ENCODE results near the gene CFAP300. TPM values are rescaled to one million over a fixed set of nuclear protein-coding genes. Genes with fewer than 3 reads are reported as not detected.

Gene CFAP300
- total RNA-seq, 1 donor from 2014 or later, result 2.9 TPM

DNA sequence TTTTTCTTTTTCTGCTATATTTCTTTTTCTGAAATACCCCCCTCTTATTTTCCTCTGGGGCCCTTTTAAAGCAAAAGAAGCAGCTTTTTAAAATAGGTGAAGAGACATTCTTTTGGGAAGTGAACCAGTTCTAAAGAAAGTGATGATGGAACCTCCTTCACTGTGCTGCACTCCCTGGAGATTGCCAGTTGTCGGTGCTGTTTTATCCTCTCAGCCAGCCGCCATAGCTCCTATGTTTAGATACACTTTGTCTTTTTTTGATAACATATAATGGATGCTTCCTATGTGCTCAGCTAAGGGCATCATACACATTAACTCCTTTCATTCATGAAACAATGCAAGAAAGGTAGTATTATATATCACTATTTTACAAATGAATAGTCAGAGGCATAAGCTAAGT, 14.0 kb downstream of the CFAP300 start:
- Mint-ChIP-seq H3K4me1 (no peaks in the 10 kb centered on the region), H3K4me3 (no peak overlapping the region), H3K27me3 (ENCODE audit: low read depth) (no peaks in the 10 kb centered on the region), H3K36me3 (no peaks in the 10 kb centered on the region), H3K27ac (no peak overlapping the region), H3K9me3 (no peaks in the 10 kb centered on the region)
- TF ChIP-seq, protein P1, sequence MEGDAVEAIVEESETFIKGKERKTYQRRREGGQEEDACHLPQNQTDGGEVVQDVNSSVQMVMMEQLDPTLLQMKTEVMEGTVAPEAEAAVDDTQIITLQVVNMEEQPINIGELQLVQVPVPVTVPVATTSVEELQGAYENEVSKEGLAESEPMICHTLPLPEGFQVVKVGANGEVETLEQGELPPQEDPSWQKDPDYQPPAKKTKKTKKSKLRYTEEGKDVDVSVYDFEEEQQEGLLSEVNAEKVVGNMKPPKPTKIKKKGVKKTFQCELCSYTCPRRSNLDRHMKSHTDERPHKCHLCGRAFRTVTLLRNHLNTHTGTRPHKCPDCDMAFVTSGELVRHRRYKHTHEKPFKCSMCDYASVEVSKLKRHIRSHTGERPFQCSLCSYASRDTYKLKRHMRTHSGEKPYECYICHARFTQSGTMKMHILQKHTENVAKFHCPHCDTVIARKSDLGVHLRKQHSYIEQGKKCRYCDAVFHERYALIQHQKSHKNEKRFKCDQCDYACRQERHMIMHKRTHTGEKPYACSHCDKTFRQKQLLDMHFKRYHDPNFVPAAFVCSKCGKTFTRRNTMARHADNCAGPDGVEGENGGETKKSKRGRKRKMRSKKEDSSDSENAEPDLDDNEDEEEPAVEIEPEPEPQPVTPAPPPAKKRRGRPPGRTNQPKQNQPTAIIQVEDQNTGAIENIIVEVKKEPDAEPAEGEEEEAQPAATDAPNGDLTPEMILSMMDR (IDR thresholded peaks at IDR 0.05; ENCODE audit: unreplicated experiment), result no peak
- DNase-seq (ENCODE audit: low spot score in 2 of 2, unreplicated experiment in 2 of 2), result no peak

DNA sequence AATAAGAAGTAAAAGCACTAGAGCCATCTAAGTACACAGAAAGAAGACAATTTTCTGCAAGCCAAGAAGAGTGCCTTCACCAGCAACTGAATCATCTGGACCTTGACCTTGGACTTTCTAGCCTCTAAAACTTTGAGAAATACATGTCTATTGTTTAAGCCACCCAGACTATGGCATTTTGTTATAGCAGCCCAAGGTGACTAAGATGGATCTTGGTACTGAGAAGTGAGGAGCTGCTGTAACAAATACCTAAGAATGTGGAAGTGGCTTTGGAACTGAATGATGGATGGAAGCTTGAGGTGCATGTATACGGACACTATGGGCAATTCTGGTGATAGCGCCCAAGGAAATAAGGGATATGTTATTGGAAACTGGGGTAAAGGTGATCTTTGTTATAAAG, 14.9 kb downstream of the CFAP300 start:
- TF ChIP-seq, protein P1 (IDR thresholded peaks at IDR 0.05; ENCODE audit: unreplicated experiment), result no peak
- no peaks in the 10 kb centered on the region for H3K27me3 Mint-ChIP-seq (ENCODE audit: low read depth)
- no peaks in the 10 kb centered on the region for H3K36me3 Mint-ChIP-seq
- no peaks in the 10 kb centered on the region for H3K4me1 Mint-ChIP-seq
- DNase-seq (ENCODE audit: low spot score in 2 of 2, unreplicated experiment in 2 of 2), result no peak
- no peak overlapping the region for H3K4me3 Mint-ChIP-seq
- no peak overlapping the region for H3K27ac Mint-ChIP-seq
- H3K9me3 Mint-ChIP-seq, result no peaks in the 10 kb centered on the region

DNA sequence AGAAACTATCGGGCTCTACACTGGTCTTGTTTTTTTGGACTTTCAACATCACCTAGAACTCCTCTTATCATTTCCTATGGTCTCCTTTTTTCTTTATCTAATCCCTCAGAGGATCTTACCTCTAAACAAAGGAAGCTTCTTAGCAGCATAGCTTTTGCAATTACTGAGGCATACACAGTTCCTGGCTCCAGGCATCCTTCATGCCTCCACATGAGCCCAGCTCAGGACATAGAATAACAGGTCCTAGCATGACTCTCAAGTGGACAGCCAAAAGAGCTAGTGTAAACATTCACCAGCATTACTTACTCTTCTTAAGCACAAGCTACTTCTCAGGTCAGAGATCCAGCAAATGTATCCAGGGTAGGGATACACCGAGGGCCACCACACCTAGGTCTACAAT, 17.1 kb downstream of the CFAP300 start:
- no peak for DNase-seq (ENCODE audit: low spot score in 2 of 2, unreplicated experiment in 2 of 2)
- H3K4me3 Mint-ChIP-seq, result no peak overlapping the region
- no peaks in the 10 kb centered on the region for H3K27me3 Mint-ChIP-seq (ENCODE audit: low read depth)
- no peak overlapping the region for H3K27ac Mint-ChIP-seq
- no peaks in the 10 kb centered on the region for H3K4me1 Mint-ChIP-seq
- no peaks in the 10 kb centered on the region for H3K36me3 Mint-ChIP-seq
- TF ChIP-seq, protein P1 (IDR thresholded peaks at IDR 0.05; ENCODE audit: unreplicated experiment), result no peak
- H3K9me3 Mint-ChIP-seq, result no peaks in the 10 kb centered on the region

DNA sequence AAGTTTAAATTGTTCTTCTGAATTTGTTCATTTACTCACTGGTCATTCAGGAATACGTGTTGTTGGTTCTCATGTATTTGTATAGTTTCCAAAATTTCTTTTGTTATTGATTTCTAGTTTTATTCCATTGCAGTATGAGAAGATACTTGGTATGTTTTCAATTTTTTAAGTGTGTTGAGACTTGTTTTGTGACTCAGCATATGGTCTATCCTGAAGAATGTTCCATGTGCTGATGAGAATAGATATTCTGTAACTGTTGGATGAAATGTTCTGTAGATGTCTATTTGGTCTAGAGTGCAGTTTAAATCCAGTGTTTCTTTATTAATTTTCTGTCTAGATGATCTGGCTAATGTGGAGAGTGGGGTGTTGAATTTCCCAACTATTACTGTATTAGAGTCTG, 23.5 kb downstream of the CFAP300 start:
- no peak overlapping the region for H3K4me3 Mint-ChIP-seq
- DNase-seq (ENCODE audit: low spot score in 2 of 2, unreplicated experiment in 2 of 2), result no peak
- H3K36me3 Mint-ChIP-seq, result peaks cover 21% of the 10 kb centered on the region
- peaks cover 30% of the 10 kb centered on the region for H3K9me3 Mint-ChIP-seq
- H3K27me3 Mint-ChIP-seq (ENCODE audit: low read depth), result no peaks in the 10 kb centered on the region
- TF ChIP-seq, protein P1 (IDR thresholded peaks at IDR 0.05; ENCODE audit: unreplicated experiment), result no peak
- no peaks in the 10 kb centered on the region for H3K4me1 Mint-ChIP-seq
- H3K27ac Mint-ChIP-seq, result no peak overlapping the region

DNA sequence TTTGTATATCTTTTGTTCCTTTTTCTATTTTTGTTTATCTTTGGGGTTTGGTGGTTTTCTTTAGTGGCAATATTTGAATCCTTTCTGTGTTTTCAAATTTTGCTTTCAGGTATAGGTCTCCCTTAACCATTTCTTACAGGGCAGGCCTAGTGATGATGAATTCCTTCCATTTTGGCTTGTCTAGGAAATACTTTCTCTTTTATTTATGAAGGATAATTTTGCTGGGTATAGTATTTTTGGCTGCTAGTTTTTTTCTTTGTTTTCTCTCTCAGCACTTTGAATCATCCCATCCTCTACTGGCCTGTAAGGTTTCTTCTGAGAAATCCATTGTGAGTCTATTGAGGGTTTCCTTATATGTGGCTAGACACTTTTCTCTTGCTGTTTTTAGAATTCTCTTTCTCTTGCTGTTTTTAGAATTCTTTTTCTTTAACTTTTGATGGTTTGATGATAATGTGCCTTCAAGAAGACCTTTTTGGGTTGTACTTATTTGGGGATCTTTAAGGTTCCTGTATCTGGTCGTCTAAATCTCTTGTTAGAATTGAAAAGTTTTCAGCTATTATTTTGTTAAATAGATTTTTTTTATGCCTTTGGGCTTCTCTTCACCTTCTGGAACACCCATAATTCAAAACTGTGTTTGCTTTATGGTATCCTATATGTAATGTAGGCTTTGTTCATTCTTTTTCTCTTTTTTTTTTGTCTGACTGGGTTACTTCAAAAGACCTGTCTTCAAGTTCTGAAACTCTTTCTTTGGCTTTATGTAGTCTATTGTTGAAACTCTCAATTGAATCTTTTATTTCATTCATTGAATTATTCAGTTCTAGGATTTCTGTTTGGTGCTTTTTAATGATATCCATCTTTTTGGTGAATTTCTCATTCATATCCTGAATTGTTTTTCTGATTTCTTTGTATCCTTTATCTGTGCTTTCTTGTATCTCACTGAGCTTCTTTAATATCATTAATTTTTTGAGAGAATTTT, 24.5 kb downstream of the CFAP300 start:
- Mint-ChIP-seq H3K4me3 (no peak overlapping the region), H3K27ac (no peak overlapping the region), H3K9me3 (peaks cover 30% of the 10 kb centered on the region), H3K36me3 (peaks cover 21% of the 10 kb centered on the region), H3K4me1 (peaks cover under 1% of the 10 kb centered on the region), H3K27me3 (ENCODE audit: low read depth) (no peaks in the 10 kb centered on the region)
- DNase-seq (ENCODE audit: low spot score in 2 of 2, unreplicated experiment in 2 of 2), result no peak
- TF ChIP-seq, protein P1 (IDR thresholded peaks at IDR 0.05; ENCODE audit: unreplicated experiment), result no peak

Measured in mesothelial cell of epicardium (in vitro differentiated cells).